Astrocyte of the spinal cord (primary cell): ENCODE results near the gene TPPP3.

Experiments used
- DNase-seq: peaks from one replicate; pipeline ENCODE4 v3.0.0; 2011; ENCODE audit warnings: low read depth, low spot score
- H3K4me3 ChIP-seq: 2 replicates; pipeline ENCODE4 v1.5.1; 2011; ENCODE audit warnings: low read depth, mild to moderate bottlenecking, low read length, moderate library complexity
- in situ Hi-C: cut with HindIII; loops from 2 replicates; pipeline ENCODE4 v1.10.0; 2017; ENCODE audit warnings: low sequenced_read_pairs
- TF ChIP-seq, protein P1 (sequence below): IDR thresholded peaks from 2 replicates; pipeline ENCODE4 v1.5.1; 2012; ENCODE audit warnings: low read depth, mild to moderate bottlenecking, low read length, inconsistent platforms

TPPP3 gene

DNA sequence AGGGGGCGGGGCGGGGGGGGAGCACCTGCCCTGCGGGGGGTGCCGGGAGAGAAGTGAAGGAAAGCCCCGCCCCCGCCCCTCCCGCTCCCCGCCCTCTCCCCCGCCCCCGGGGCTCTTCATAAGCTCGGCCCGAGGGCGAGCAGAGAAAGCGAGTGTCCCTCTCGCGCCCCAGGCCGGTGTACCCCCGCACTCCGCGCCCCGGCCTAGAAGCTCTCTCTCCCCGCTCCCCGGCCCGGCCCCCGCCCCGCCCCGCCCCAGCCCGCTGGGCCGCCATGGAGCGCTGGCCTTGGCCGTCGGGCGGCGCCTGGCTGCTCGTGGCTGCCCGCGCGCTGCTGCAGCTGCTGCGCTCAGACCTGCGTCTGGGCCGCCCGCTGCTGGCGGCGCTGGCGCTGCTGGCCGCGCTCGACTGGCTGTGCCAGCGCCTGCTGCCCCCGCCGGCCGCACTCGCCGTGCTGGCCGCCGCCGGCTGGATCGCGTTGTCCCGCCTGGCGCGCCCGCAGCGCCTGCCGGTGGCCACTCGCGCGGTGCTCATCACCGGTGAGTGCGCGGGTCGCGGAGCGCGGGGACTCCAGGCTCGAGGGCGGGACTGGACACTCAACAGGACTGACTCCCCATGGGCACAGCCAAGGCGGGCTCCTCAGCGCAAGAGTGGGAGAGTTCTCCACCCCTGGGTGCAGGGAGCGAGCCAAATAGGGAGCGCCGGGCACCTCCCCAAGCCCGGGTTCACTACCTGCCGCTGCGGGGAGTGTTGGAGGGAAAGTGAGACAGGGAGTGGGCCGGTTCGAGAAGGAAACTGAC lies 37.9 kb upstream of the TPPP3 start, which contains the start of gene HSD11B2:
Gene HSD11B2 (plus strand): TSS at position 145 of the 798 bp plus-strand sequence. CDS start 128 bp downstream, at position 273.
- DNase-seq, result peak; percentile 17
- in situ Hi-C loops, result no loop called here
- TF ChIP-seq, protein P1, sequence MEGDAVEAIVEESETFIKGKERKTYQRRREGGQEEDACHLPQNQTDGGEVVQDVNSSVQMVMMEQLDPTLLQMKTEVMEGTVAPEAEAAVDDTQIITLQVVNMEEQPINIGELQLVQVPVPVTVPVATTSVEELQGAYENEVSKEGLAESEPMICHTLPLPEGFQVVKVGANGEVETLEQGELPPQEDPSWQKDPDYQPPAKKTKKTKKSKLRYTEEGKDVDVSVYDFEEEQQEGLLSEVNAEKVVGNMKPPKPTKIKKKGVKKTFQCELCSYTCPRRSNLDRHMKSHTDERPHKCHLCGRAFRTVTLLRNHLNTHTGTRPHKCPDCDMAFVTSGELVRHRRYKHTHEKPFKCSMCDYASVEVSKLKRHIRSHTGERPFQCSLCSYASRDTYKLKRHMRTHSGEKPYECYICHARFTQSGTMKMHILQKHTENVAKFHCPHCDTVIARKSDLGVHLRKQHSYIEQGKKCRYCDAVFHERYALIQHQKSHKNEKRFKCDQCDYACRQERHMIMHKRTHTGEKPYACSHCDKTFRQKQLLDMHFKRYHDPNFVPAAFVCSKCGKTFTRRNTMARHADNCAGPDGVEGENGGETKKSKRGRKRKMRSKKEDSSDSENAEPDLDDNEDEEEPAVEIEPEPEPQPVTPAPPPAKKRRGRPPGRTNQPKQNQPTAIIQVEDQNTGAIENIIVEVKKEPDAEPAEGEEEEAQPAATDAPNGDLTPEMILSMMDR, result no peak
- H3K4me3 ChIP-seq, result peak within 1 kb of the TSS; percentile 7

DNA sequence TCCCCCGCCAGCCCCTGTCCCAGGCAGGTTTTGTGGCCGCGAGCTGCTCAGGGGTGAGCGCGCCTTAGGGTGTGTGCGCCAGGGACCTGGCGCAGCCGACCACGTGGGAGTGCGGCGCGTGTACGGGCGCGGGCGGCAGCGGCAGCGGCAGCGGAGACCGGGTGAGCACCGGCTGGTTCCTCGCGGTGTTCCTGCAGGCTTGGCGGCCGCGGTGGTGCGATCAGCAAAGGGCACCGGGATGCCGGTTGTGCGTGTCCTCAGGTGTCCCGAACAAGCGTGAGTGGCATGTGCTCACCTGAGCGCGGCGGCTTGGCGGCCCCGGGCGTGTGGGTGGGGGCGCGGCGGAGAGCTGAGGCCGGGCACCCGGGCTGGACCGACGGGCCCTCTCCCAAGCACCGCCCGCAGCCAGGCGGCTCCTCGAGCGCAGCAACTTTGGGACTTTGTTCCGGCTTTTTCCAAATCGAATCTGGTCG lies 37.2 kb upstream of the TPPP3 start:
- TF ChIP-seq, protein P1, result no peak
- in situ Hi-C loops, result no loop called here
- peak overlapping the region; percentile 7 for H3K4me3 ChIP-seq
- DNase-seq, result no peak

DNA sequence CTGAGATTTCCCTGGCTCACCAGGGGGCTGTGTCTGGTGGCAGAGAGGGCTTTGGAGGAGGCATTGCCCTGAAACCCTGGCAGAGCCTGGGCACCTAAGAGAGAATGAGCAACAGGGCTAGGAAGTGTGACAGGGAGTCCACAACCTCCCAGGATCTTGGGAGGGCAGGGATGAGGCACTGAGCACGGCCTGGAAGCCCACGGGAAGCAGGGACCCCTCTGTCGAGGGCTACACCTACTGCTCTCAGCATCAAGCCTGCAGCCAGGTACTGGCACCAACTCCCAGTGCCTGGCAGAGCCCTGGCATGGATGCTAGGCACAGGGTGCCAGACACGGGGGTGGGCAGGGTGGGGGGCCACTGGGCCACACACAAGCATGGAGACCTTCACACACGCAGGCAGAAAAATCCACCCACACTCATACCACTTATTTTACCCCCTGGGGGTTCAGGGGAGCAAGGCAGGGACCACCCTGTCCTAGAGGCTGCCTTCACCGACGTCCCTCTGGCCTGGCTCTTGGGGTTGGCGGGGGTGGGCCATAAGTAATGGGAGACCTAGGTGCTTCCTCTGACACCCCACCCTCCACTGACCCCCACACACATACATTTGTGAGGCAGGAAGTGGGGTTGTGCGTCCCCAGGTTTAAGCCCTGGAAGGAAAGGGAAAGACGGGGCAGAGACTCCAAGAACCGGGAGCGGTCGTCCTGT lies 36.7 kb upstream of the TPPP3 start:
- TF ChIP-seq, protein P1, result no peak
- DNase-seq, result no peak
- H3K4me3 ChIP-seq, result no peak overlapping the region

DNA sequence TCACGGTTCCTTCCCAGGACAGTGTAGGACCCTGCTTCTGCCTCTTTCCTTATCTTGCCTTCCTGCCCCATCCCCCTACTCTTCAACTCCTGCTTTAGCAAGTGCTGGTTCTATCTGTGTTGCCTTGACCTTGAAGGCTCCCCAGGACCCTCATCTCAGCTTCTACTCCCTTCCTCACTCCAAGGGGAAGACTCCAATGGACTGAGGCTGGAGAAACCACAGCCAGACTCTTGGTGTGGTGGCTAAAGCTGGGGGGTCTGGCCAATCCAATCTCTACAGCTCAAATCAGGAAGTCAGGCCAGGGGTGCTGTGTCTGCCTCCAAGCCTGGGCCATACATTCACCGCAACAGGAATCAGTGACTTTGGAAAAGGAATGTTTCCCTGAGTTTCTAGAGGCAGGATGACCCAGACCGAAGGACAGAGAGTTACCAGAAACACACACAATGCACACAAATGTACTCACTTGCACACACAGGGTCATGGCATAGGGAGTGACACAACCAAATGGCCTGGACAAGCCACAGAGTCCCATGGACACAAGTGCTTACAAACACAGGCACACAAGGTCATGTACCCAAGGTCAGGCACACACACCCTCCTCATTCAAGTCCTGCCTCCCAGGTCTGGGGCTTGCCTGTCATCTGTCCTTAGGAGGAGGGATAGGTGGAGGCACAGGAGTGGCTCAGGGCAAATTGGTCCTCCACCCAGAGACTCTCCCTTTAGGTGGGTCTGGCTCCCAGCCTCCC lies 35.9 kb upstream of the TPPP3 start:
- in situ Hi-C loops, result no loop called here
- no peak overlapping the region for H3K4me3 ChIP-seq
- TF ChIP-seq, protein P1, result no peak
- no peak for DNase-seq

More for the DNA sequence above, 36.7 kb upstream of the TPPP3 start:
- in situ Hi-C loops, result no loop called here

DNA sequence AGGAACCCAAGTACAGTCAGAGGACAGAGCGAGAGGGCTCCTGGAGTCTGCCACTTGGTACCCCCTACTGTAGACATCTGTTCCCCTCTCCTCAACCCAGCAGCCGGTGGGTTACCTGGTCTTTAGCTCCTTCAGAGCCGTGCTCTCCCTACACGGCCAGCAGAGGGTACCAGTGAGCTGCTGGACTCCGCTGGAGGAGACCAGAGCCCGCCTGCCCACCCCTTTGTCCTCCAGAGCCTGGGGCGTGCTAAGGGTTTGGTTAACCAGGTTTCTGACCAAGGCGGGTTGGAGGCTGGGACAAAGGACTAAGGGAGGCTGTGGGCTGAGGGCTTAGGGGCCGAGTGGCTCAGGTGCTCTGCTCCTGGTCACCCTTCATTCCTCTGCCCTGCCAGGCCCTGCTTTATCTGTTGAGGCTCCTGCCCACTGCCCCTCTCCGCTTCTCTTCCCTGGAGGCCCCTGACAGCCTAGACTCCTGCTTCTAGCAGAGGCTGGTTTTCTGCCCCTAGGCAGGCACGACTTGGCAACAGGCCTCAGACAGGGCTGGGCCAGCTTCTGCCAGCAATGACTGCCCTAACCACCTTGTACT lies 34.9 kb upstream of the TPPP3 start:
- in situ Hi-C loops, result no loop called here
- DNase-seq, result peak; percentile 47
- H3K4me3 ChIP-seq, result no peak overlapping the region
- TF ChIP-seq, protein P1, result peak; percentile 94

DNA sequence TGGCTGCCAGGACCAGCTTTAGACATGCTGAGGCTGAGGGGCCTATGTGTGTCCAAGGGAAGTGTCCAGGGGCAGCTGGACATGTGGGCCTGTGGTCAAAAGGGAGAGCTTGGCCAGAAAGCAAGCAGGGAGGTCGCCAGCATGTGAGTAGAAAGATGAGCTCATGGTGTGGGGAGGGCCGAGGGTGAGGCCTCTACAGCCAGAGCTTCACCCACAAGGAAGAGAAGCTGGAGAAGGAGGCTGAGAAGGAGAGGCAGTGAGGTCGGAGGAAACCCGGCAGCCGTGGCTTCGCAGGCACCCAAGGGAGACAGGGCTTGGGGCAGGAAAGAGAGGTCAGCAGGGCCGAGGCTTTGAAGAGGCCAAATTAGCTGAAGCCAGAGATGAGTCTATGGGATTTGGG lies 33.7 kb upstream of the TPPP3 start:
- no peak overlapping the region for H3K4me3 ChIP-seq
- in situ Hi-C loops, result no loop called here
- TF ChIP-seq, protein P1, result no peak
- no peak for DNase-seq
